GM21723 (cell line): ENCODE results near the gene NYNRIN.

Experiments used
- ATAC-seq: cut with Tn5 transposase; IDR thresholded peaks from one replicate; pipeline ENCODE4 v1.9.1; 2021; ENCODE audit warnings: mild to moderate bottlenecking, moderate library complexity; ENCODE audit not compliant: unreplicated experiment

NYNRIN gene

GRCh38 chr14:24430143-24430681 is 31.4 kb downstream of the NYNRIN start:
- peak; percentile 68 for ATAC-seq

- peak; percentile 37 for ATAC-seq
These were observed 32.1 kb downstream of the NYNRIN start for GRCh38 chr14:24430682-24431568.

- ATAC-seq: peak; percentile 53
These were observed 32.9 kb downstream of the NYNRIN start for GRCh38 chr14:24431569-24432258.

- ATAC-seq: no peak
These were observed 33.7 kb downstream of the NYNRIN start for GRCh38 chr14:24432259-24433131.

GRCh38 chr14:24434036-24434435 is 35.2 kb downstream of the NYNRIN start:
- no peak for ATAC-seq

GRCh38 chr14:24434676-24435075 is 35.9 kb downstream of the NYNRIN start:
- no peak for ATAC-seq

- no peak for ATAC-seq
These were observed 36.5 kb downstream of the NYNRIN start for GRCh38 chr14:24435192-24435810.

- no peak for ATAC-seq
These were observed 37.2 kb downstream of the NYNRIN start for GRCh38 chr14:24435998-24436354.

GRCh38 chr14:24436355-24437019 is 37.7 kb downstream of the NYNRIN start:
- peak; percentile 46 for ATAC-seq

- no peak for ATAC-seq
These were observed 38.4 kb downstream of the NYNRIN start for GRCh38 chr14:24437020-24437735.

- no peak for ATAC-seq
These were observed 38.9 kb downstream of the NYNRIN start for GRCh38 chr14:24437736-24438067.

- ATAC-seq: no peak
These were observed 39.7 kb downstream of the NYNRIN start for GRCh38 chr14:24438223-24439097.

- no peak for ATAC-seq
These were observed 40.5 kb downstream of the NYNRIN start for GRCh38 chr14:24439257-24439656.

- ATAC-seq: no peak
These were observed 41.2 kb downstream of the NYNRIN start for GRCh38 chr14:24439830-24440605.

GRCh38 chr14:24440606-24441399 is 42.0 kb downstream of the NYNRIN start:
- ATAC-seq: no peak

- no peak for ATAC-seq
These were observed 42.7 kb downstream of the NYNRIN start for GRCh38 chr14:24441485-24441884.

GRCh38 chr14:24441904-24442239 is 43.1 kb downstream of the NYNRIN start:
- ATAC-seq: no peak
